ENCODE results near the gene RIMS1. TPM values are rescaled to one million over a fixed set of nuclear protein-coding genes. Genes with fewer than 3 reads are reported as not detected.

Gene RIMS1
- total RNA-seq, 1 donor from 2014 or later = 12.3 TPM

DNA sequence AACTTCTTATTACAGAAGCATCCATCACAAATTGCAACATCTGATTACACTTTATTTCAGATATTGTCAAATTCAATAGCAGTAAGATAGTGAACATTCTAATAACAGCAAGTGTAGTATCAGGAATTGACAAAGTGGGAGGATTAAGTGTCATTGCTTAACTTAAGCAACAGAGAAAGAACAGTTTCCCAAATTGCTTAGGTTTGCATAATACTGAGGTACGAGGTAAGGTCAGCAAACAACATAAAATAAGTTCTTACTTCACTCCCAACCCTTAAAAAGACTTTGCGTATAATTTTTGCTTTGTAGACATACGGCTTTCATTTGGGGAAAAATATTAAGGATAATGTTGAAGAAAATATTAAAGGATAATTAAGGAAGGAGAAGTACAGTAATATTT lies 163.0 kb downstream of the RIMS1 start:
- DNase-seq = no peak
- no peaks in the 10 kb centered on the region for H3K4me1 Mint-ChIP-seq (ENCODE audit: low read depth, unreplicated experiment)
- TF ChIP-seq CTCF (IDR thresholded peaks at IDR 0.05; ENCODE audit: partially characterized antibody, unreplicated experiment) = no peak

GRCh38 chr6:72061286-72061685 lies 174.9 kb downstream of the RIMS1 start:
- DNase-seq = no peak
- H3K4me3 Mint-ChIP-seq (ENCODE audit: unreplicated experiment) = no peak overlapping the region

More for the DNA sequence above, 163.0 kb downstream of the RIMS1 start:
- Mint-ChIP-seq H3K27me3 (ENCODE audit: unreplicated experiment) (no peaks in the 10 kb centered on the region), H3K4me3 (ENCODE audit: unreplicated experiment) (no peak overlapping the region), H3K27ac (ENCODE audit: unreplicated experiment) (no peak overlapping the region), H3K36me3 (ENCODE audit: unreplicated experiment) (no peaks in the 10 kb centered on the region), H3K9me3 (ENCODE audit: unreplicated experiment) (no peaks in the 10 kb centered on the region)

DNA sequence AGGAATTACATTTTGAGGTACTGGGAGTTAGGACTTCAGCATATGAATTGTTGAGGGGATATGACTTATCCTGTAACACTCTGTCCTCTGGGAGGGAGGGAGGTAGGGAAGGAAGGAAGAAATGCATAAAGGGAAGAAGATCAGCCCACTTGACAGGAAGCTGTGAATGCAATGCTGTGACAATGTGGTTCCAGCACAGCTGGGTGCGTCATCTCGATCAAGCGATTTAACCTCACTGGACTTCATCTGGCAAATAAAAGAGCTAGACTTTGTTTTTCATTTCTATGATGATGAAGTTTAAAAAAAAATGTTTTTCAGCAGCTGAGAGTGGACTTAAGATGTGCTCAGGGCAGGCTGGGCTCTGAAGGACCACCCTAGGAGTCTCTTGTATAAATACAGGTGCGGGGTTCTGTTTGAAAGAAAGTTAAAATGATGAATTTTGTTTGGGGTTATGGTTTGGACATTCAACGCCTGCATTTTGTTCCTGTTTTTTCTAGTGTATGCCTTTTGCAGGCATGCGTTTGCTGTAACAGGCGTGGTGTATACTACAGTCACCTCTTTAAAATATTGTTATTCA lies 178.1 kb downstream of the RIMS1 start:
- Mint-ChIP-seq H3K36me3 (ENCODE audit: unreplicated experiment) (no peaks in the 10 kb centered on the region), H3K27ac (ENCODE audit: unreplicated experiment) (no peak overlapping the region), H3K4me1 (ENCODE audit: low read depth, unreplicated experiment) (no peaks in the 10 kb centered on the region), H3K27me3 (ENCODE audit: unreplicated experiment) (peaks cover 4% of the 10 kb centered on the region), H3K9me3 (ENCODE audit: unreplicated experiment) (no peaks in the 10 kb centered on the region), H3K4me3 (ENCODE audit: unreplicated experiment) (no peak overlapping the region)
- DNase-seq = no peak
- TF ChIP-seq CTCF (IDR thresholded peaks at IDR 0.05; ENCODE audit: partially characterized antibody, unreplicated experiment) = no peak

More at GRCh38 chr6:72061286-72061685, 174.9 kb downstream of the RIMS1 start:
- Mint-ChIP-seq H3K27ac (ENCODE audit: unreplicated experiment) (no peak overlapping the region), H3K36me3 (ENCODE audit: unreplicated experiment) (no peaks in the 10 kb centered on the region), H3K4me1 (ENCODE audit: low read depth, unreplicated experiment) (no peaks in the 10 kb centered on the region), H3K27me3 (ENCODE audit: unreplicated experiment) (no peaks in the 10 kb centered on the region), H3K9me3 (ENCODE audit: unreplicated experiment) (no peaks in the 10 kb centered on the region)
- TF ChIP-seq CTCF (IDR thresholded peaks at IDR 0.05; ENCODE audit: partially characterized antibody, unreplicated experiment) = no peak

- no peak overlapping the region for H3K27ac Mint-ChIP-seq (ENCODE audit: unreplicated experiment)
- H3K27me3 Mint-ChIP-seq (ENCODE audit: unreplicated experiment) = no peaks in the 10 kb centered on the region
- no peaks in the 10 kb centered on the region for H3K9me3 Mint-ChIP-seq (ENCODE audit: unreplicated experiment)
- no peaks in the 10 kb centered on the region for H3K36me3 Mint-ChIP-seq (ENCODE audit: unreplicated experiment)
- no peaks in the 10 kb centered on the region for H3K4me1 Mint-ChIP-seq (ENCODE audit: low read depth, unreplicated experiment)
- no peak for TF ChIP-seq CTCF (IDR thresholded peaks at IDR 0.05; ENCODE audit: partially characterized antibody, unreplicated experiment)
- H3K4me3 Mint-ChIP-seq (ENCODE audit: unreplicated experiment) = no peak overlapping the region
- no peak for DNase-seq
Observed at GRCh38 chr6:72078096-72078495, 191.7 kb downstream of the RIMS1 start.

DNA sequence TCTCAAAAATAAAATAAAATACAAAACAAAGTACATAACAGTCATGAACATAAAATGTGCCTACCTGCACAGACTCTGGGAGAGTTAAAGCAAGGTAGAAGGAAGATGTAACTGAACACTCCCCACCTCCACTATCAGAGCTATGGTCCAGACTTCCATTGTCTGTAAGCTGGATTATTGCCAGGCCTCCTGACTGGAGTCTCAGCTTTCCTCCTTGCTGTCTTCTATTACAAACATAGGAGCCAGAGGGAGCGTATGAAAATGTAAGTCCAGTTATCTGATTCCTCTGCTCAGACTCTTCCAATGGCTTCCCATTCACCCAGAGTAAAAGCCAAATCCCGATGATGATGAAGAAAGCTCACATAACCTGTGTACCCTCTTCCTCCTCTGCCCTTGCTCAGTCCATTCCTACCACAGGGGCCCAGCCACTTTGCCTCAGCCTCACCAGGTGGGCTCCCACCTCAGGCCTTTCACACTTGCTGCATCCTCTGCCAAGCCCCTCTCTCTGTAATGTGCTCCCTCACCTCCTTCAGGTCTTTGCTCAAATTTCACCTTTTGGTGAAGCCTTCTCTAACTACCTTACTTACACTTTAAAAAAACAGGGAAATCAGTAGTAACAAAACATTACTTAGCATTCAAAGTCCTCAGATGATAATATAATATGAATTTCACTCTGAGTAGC lies 194.1 kb downstream of the RIMS1 start:
- H3K27ac Mint-ChIP-seq (ENCODE audit: unreplicated experiment) = no peak overlapping the region
- H3K27me3 Mint-ChIP-seq (ENCODE audit: unreplicated experiment) = no peaks in the 10 kb centered on the region
- H3K4me1 Mint-ChIP-seq (ENCODE audit: low read depth, unreplicated experiment) = no peaks in the 10 kb centered on the region
- no peaks in the 10 kb centered on the region for H3K36me3 Mint-ChIP-seq (ENCODE audit: unreplicated experiment)
- H3K4me3 Mint-ChIP-seq (ENCODE audit: unreplicated experiment) = no peak overlapping the region
- TF ChIP-seq CTCF (IDR thresholded peaks at IDR 0.05; ENCODE audit: partially characterized antibody, unreplicated experiment) = no peak
- DNase-seq = no peak
- H3K9me3 Mint-ChIP-seq (ENCODE audit: unreplicated experiment) = no peaks in the 10 kb centered on the region
